Measurements from ENCODE around the gene TLCD2. TPM values are rescaled to one million over a fixed set of nuclear protein-coding genes. Genes with fewer than 3 reads are reported as not detected.

The TLCD2 gene
- total and polyA plus RNA-seq, 2 of the 13 experiments (the other 11 are each of a cell fraction or from before 2014, with no cell fraction given) = 0.90 to 1.1 TPM

DNA sequence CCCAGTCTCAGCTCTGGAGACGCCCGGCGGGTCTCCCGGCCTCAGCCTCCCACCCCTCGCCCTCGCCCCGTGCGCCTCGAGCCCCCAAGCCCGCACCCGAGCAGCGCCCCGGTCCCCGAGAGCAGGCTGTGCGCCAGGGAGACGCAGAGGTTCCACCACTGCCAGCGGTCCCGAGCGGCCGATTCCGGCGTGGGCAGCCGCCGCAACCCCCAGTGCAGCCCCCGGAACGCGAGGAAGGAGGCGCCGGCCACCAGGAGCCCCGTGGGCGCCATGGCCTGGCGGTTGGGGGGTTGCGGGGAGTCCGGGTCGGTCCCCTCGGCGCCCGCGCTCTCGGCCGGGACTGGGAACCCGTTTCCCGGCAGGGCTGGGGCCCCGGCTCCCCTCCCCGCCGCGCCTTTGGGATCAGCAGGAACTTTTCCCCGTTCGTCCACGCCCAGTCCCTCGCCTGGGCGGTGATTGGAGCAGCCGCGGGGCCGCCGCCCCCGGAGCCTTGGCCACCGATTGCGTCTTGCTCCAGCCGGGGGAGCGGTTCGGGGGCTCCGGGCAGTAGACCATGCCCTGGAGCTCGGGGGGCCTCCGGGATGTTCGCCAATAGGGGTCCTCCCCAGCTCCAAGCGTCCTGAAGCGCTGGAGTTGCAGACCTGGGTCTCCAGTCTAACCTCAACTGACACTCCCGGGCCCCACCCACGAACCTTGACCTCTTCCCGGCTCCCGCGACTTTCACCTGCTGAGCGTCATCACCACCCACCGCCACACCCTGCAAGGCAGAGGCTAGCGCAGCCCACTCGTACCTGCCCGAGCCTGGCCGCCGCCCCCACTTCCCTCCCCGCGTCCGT lies at the start of gene TLCD2 (continued):
- TF ChIP-seq, protein P1, sequence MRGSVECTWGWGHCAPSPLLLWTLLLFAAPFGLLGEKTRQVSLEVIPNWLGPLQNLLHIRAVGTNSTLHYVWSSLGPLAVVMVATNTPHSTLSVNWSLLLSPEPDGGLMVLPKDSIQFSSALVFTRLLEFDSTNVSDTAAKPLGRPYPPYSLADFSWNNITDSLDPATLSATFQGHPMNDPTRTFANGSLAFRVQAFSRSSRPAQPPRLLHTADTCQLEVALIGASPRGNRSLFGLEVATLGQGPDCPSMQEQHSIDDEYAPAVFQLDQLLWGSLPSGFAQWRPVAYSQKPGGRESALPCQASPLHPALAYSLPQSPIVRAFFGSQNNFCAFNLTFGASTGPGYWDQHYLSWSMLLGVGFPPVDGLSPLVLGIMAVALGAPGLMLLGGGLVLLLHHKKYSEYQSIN (CRISPR knock-in tag; IDR thresholded peaks at IDR 0.05; ENCODE audit: borderline replicate concordance) = no peak
- TF ChIP-seq POLR2AphosphoS5 (IDR thresholded peaks at IDR 0.05; ENCODE audit: low read depth, low read length) = 0 out of 2 replicates have a peak, but pooled peaks have one; percentile 11
- TF ChIP-seq, protein P2, sequence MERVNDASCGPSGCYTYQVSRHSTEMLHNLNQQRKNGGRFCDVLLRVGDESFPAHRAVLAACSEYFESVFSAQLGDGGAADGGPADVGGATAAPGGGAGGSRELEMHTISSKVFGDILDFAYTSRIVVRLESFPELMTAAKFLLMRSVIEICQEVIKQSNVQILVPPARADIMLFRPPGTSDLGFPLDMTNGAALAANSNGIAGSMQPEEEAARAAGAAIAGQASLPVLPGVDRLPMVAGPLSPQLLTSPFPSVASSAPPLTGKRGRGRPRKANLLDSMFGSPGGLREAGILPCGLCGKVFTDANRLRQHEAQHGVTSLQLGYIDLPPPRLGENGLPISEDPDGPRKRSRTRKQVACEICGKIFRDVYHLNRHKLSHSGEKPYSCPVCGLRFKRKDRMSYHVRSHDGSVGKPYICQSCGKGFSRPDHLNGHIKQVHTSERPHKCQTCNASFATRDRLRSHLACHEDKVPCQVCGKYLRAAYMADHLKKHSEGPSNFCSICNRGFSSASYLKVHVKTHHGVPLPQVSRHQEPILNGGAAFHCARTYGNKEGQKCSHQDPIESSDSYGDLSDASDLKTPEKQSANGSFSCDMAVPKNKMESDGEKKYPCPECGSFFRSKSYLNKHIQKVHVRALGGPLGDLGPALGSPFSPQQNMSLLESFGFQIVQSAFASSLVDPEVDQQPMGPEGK (CRISPR knock-in tag; IDR thresholded peaks at IDR 0.05) = peak; percentile 71; the same call in 1 of the 2 replicates
- TF ChIP-seq ASH2L (IDR thresholded peaks at IDR 0.05; ENCODE audit: insufficient read length, low read depth, low read length) = no peak
- no peak for TF ChIP-seq ZBTB20 (CRISPR knock-in tag; IDR thresholded peaks at IDR 0.05; ENCODE audit: borderline replicate concordance, low read depth)
- peak; percentile 26; the same call in 1 of the 2 replicates for TF ChIP-seq ZFX (CRISPR knock-in tag; IDR thresholded peaks at IDR 0.05; ENCODE audit: low read depth)
- TF ChIP-seq ZNF343 (CRISPR knock-in tag; IDR thresholded peaks at IDR 0.05) = no peak
- TF ChIP-seq, protein P3, sequence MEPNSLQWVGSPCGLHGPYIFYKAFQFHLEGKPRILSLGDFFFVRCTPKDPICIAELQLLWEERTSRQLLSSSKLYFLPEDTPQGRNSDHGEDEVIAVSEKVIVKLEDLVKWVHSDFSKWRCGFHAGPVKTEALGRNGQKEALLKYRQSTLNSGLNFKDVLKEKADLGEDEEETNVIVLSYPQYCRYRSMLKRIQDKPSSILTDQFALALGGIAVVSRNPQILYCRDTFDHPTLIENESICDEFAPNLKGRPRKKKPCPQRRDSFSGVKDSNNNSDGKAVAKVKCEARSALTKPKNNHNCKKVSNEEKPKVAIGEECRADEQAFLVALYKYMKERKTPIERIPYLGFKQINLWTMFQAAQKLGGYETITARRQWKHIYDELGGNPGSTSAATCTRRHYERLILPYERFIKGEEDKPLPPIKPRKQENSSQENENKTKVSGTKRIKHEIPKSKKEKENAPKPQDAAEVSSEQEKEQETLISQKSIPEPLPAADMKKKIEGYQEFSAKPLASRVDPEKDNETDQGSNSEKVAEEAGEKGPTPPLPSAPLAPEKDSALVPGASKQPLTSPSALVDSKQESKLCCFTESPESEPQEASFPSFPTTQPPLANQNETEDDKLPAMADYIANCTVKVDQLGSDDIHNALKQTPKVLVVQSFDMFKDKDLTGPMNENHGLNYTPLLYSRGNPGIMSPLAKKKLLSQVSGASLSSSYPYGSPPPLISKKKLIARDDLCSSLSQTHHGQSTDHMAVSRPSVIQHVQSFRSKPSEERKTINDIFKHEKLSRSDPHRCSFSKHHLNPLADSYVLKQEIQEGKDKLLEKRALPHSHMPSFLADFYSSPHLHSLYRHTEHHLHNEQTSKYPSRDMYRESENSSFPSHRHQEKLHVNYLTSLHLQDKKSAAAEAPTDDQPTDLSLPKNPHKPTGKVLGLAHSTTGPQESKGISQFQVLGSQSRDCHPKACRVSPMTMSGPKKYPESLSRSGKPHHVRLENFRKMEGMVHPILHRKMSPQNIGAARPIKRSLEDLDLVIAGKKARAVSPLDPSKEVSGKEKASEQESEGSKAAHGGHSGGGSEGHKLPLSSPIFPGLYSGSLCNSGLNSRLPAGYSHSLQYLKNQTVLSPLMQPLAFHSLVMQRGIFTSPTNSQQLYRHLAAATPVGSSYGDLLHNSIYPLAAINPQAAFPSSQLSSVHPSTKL (CRISPR knock-in tag; IDR thresholded peaks at IDR 0.05) = peak; percentile 33; the same call in 1 of the 2 replicates
- TF ChIP-seq, protein P4, sequence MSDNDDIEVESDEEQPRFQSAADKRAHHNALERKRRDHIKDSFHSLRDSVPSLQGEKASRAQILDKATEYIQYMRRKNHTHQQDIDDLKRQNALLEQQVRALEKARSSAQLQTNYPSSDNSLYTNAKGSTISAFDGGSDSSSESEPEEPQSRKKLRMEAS (IDR thresholded peaks at IDR 0.05) = peak; percentile 47; the same call in 1 of the 2 replicates
- 0 out of 2 replicates have a peak, but pooled peaks have one; percentile 5 for TF ChIP-seq HNF4G (IDR thresholded peaks at IDR 0.05; ENCODE audit: borderline replicate concordance, low read depth, low read length)
- TF ChIP-seq HNF4G (CRISPR knock-in tag; IDR thresholded peaks at IDR 0.05; ENCODE audit: borderline replicate concordance, low read depth) = no peak
- TF ChIP-seq POLR2AphosphoS2 (IDR thresholded peaks at IDR 0.05; ENCODE audit: low read depth, low read length) = peak; percentile 72
- TF ChIP-seq RAD21 (CRISPR knock-in tag; IDR thresholded peaks at IDR 0.05) = peak; percentile 35; the same call in 1 of the 2 replicates
- TF ChIP-seq KLF6 (CRISPR knock-in tag; IDR thresholded peaks at IDR 0.05) = 0 out of 2 replicates have a peak, but pooled peaks have one; percentile 30
- no peak for TF ChIP-seq TCF12 (IDR thresholded peaks at IDR 0.05)
- TF ChIP-seq TCF12 (CRISPR knock-in tag; IDR thresholded peaks at IDR 0.05) = peak; percentile 18; the same call in 1 of the 2 replicates
- peak; percentile 96 for TF ChIP-seq AGO1 (IDR thresholded peaks at IDR 0.05; ENCODE audit: low read depth, low read length, poor library complexity, severe bottlenecking)
- no peak for TF ChIP-seq MYNN (CRISPR knock-in tag; IDR thresholded peaks at IDR 0.05; ENCODE audit: low read depth)
- TF ChIP-seq, protein P5, sequence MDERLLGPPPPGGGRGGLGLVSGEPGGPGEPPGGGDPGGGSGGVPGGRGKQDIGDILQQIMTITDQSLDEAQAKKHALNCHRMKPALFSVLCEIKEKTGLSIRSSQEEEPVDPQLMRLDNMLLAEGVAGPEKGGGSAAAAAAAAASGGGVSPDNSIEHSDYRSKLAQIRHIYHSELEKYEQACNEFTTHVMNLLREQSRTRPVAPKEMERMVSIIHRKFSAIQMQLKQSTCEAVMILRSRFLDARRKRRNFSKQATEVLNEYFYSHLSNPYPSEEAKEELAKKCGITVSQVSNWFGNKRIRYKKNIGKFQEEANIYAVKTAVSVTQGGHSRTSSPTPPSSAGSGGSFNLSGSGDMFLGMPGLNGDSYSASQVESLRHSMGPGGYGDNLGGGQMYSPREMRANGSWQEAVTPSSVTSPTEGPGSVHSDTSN (CRISPR knock-in tag; IDR thresholded peaks at IDR 0.05) = no peak

Data from HepG2 (cell line).